HTR-8/SVneo (cell line): ENCODE results near the gene PRPF38A.

Experiments used
- DNase-seq: peaks from one replicate; pipeline ENCODE4 v3.0.0; 2011; ENCODE audit warnings: low spot score, mixed read lengths; ENCODE audit not compliant: insufficient read length
- FAIRE-seq: peaks from 2 replicates; lab custom pipeline; 2011; peaks lifted over from hg19 to GRCh38; lab: Jason Lieb, UNC

Gene PRPF38A

DNA sequence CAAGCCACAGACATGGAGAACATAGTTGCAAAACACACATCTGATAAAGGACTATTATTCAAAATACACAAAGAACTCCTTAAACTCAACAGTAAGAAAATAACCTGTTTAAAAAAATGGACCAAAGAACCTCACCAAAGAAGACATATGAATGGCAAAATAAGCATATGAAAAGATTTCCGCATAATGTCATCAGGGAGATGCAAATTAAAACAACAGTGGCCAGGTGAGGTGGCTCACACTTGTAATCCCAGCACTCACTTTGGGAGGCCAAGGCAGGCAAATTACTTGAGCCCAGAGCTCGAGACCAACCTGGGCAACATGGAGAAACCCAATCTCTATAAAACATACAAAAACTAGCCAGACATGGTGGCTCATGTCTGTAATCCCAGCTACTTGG lies 50.4 kb downstream of the PRPF38A start:
- no peak for FAIRE-seq
- DNase-seq = no peak

- no peak for FAIRE-seq
- DNase-seq = no peak
Observed at GRCh38 chr1:52455686-52456085, 51.3 kb downstream of the PRPF38A start.

DNA sequence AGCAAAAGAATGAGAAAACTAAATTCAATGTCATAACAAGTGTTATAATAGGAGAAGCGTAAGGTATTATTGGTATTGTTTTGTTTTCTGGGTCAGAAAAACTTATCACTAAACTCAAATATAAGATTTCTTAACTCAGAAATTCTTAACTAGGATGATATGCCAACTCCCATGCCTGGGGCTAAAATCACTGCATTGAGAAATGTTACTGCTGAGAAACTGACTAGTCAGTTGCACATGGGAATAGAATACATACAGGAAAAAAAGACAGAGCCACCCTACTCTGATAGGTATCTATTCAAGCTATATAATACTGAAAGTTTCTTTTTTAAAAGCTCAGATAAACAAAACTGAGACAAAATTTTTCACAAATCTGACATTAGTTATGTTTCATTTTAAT lies 56.3 kb downstream of the PRPF38A start:
- no peak for FAIRE-seq
- peak; percentile 5 for DNase-seq

GRCh38 chr1:52461821-52462220 lies 57.4 kb downstream of the PRPF38A start:
- FAIRE-seq (no peak), DNase-seq (no peak)

DNA sequence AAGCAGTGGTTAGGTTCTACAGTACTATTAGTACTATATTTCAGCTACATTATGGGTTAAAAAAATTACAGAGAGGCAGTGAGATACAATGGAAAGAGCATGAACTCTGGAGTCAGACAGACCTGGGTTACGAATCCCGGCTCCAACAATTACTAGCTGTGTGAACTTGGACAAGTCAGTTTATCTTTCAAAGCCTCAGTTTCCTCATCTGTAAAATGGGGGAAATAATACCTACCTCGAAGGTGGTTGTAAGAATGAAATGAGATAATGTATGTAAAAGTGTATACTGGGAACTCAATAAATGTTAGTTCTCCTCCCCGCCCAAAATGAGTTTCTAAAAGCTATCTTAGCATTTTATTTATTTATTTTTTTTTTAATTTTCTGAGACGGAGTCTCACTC lies 59.5 kb downstream of the PRPF38A start:
- DNase-seq (no peak), FAIRE-seq (no peak)

GRCh38 chr1:52469108-52469507 lies 64.7 kb downstream of the PRPF38A start:
- FAIRE-seq (no peak), DNase-seq (no peak)
